Nephron (organoid): ENCODE data around the gene EDDM13.

ENCODE experiments used
- H3K27ac Mint-ChIP-seq, 3 experiments: 2 replicates each; pipeline ENCODE4 v1.8.0; 2020; ENCODE audit warnings: mixed read lengths in 3 of 3, mild to moderate bottlenecking in 2 of 3, moderate library complexity in 1 of 3
- H3K27me3 Mint-ChIP-seq: 2 replicates; pipeline ENCODE4 v1.8.0; 2021; ENCODE audit warnings: low read depth, mild to moderate bottlenecking, moderate library complexity, mixed read lengths
- H3K36me3 Mint-ChIP-seq: 2 replicates; pipeline ENCODE4 v1.8.0; 2020; ENCODE audit warnings: low read depth, mixed read lengths
- H3K4me1 Mint-ChIP-seq: 2 replicates; pipeline ENCODE4 v1.8.0; 2020; ENCODE audit warnings: mixed read lengths
- H3K4me3 Mint-ChIP-seq, 3 experiments: 2 replicates each; pipeline ENCODE4 v1.8.0; 2020; ENCODE audit warnings: mild to moderate bottlenecking in 3 of 3, mixed read lengths in 3 of 3, moderate library complexity in 2 of 3
- H3K9me3 Mint-ChIP-seq: 2 replicates; pipeline ENCODE4 v1.8.0; 2020; ENCODE audit warnings: mixed read lengths
- TF ChIP-seq, protein P1 (sequence below), 3 experiments: fragments of 200-600 bp; sonication (generic); IDR thresholded peaks; one replicate each; pipeline ENCODE4 v1.5.0; 2021; ENCODE audit warnings: antibody characterized with exemption in 3 of 3; ENCODE audit not compliant: unreplicated experiment in 3 of 3

EDDM13 gene

DNA sequence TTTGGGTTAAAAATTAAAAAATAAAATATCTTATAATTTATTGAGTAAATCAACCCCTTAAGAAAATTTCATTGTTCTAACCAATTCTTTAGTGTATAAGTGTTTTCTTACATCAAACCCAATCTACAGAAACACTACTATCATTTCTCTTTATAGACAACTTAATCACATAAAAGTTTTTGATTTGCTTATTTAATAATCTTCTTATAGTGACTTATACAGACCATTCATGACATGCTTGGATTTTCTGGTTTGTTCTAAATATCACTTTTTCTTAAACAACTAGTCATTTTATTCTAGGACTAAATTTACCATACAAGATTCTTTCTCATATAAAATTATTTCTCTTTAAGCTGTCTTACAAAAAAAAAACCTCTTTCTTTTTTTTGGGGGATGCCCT is 69.4 kb downstream of the EDDM13 start:
- Mint-ChIP-seq H3K27ac (no peak overlapping the region), H3K36me3 (no peaks in the 10 kb centered on the region), H3K4me3 (no peak overlapping the region), H3K4me1 (no peaks in the 10 kb centered on the region), H3K27me3 (peaks cover 8% of the 10 kb centered on the region), H3K9me3 (peaks cover 48% of the 10 kb centered on the region)
- TF ChIP-seq, protein P1, sequence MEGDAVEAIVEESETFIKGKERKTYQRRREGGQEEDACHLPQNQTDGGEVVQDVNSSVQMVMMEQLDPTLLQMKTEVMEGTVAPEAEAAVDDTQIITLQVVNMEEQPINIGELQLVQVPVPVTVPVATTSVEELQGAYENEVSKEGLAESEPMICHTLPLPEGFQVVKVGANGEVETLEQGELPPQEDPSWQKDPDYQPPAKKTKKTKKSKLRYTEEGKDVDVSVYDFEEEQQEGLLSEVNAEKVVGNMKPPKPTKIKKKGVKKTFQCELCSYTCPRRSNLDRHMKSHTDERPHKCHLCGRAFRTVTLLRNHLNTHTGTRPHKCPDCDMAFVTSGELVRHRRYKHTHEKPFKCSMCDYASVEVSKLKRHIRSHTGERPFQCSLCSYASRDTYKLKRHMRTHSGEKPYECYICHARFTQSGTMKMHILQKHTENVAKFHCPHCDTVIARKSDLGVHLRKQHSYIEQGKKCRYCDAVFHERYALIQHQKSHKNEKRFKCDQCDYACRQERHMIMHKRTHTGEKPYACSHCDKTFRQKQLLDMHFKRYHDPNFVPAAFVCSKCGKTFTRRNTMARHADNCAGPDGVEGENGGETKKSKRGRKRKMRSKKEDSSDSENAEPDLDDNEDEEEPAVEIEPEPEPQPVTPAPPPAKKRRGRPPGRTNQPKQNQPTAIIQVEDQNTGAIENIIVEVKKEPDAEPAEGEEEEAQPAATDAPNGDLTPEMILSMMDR (IDR thresholded peaks at IDR 0.05; ENCODE audit: unreplicated experiment in 3 of 3) = no peak

DNA sequence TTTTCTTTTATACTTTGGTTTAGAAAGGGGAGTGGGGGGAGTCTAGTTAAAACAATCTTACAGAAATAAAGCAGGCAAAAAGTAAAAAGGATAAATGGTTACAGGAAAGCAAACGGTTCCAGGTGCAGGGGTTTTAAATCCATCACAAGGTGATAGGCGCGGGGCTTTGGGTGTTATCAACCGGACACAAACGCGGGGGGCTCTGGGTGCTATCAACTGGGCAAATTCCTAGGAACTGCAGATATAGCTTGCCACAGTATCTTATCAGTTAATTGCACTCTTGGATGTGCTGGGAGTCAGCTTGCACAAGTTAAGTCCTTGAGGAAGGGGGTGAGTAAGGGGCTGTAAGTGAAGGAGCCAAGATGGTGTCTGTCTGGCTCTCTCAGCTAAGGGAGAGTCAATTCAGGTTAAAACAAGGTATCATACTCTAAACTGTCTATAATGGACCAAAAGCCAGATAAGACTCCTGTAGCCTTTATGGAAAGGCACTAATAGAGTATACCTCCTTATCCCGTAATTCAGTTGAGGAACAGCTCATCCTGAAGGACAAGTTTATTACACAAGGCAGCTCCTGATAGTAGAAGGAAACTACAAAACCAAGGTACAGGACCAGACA is 74.7 kb downstream of the EDDM13 start:
- Mint-ChIP-seq H3K9me3 (peaks cover 24% of the 10 kb centered on the region), H3K4me3 (no peak overlapping the region), H3K27ac (no peak overlapping the region), H3K4me1 (no peaks in the 10 kb centered on the region), H3K36me3 (no peaks in the 10 kb centered on the region), H3K27me3 (peaks cover 8% of the 10 kb centered on the region)
- TF ChIP-seq, protein P1 (IDR thresholded peaks at IDR 0.05; ENCODE audit: unreplicated experiment in 3 of 3) = no peak

DNA sequence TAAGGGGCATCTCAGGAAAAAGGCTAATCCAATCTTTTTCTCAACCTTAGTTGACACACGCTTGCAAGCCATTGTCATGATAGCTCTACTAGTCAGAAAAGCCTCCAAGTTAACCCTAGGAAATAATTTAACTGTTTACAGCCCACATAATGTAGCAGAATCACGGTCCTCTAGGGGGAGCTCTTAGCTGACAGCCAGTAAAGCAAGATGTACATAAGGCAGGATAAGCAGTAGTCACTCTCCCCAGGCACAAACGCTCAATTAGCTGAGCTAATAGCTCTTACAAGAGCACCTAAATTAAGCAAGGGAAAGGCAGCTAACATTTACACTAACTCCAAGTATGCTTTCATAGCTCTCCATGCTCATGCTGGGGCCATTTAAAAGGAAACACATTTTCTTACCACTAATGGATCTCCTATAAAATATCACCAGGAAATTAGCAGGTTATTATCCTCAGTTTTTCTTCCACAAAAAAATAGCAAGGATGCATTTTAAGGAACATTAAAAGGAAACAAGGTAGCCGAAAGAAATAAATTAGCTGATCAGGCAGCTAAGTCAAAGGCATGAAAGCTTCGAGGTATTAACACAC is 75.8 kb downstream of the EDDM13 start:
- Mint-ChIP-seq H3K4me3 (no peak overlapping the region), H3K27ac (no peak overlapping the region), H3K4me1 (no peaks in the 10 kb centered on the region), H3K27me3 (no peaks in the 10 kb centered on the region), H3K36me3 (no peaks in the 10 kb centered on the region), H3K9me3 (peaks cover 17% of the 10 kb centered on the region)
- TF ChIP-seq, protein P1 (IDR thresholded peaks at IDR 0.05; ENCODE audit: unreplicated experiment in 3 of 3) = no peak

DNA sequence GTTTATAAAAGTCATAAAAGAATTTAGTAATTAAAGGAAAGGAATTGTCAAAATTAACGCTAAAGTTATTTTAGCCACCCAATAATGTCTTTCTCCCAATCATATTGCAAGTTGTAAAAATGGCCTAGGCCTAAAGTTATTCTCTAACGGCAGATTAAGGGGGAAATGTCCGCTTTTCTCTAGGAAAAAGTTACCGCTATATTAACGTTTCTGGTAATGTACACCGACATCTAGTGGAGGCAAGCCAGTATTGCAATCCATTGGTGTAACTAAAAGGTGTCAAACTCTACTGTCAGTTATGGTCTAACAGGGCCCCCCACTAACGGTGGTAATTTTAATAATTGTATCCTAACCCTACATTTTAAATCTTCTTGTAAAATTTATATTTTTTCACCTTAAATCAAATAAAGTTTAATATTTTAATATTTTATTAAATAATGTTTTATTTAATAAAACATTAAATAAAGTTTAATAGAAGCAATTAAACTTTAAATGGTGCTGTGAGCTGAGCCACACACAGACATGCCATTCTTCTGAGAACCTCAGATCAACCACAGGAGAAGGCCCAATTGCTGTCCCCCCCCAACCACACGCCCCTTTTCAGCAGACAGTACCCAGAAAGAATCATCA is 78.0 kb downstream of the EDDM13 start:
- Mint-ChIP-seq H3K36me3 (peaks cover 4% of the 10 kb centered on the region), H3K4me3 (no peak overlapping the region), H3K27ac (no peak overlapping the region), H3K27me3 (no peaks in the 10 kb centered on the region), H3K4me1 (no peaks in the 10 kb centered on the region), H3K9me3 (peaks cover 21% of the 10 kb centered on the region)
- TF ChIP-seq, protein P1 (IDR thresholded peaks at IDR 0.05; ENCODE audit: unreplicated experiment in 3 of 3) = peak; percentile 77 to 84 (median 77)

DNA sequence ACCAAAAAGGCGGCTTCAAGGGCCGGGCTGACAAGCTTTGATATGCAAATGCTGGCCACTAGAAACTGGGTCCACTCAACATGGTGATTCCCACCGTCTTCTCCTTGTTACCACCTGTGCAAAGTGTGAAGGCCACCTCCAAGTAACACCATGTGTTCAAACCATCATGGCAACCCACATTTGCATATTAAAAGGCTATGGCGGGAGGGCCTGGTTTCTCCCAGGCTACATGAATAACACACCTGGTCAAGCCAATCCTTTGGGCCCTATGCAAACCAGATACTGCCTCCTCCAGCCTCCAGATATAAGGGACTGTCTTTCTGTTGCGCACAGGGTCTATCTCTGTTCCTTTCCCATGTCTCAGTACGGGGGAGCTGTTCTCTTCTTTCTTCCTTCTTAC is 78.7 kb downstream of the EDDM13 start:
- Mint-ChIP-seq H3K4me3 (no peak overlapping the region), H3K27ac (no peak overlapping the region), H3K9me3 (peaks cover 25% of the 10 kb centered on the region), H3K36me3 (peaks cover 4% of the 10 kb centered on the region), H3K27me3 (no peaks in the 10 kb centered on the region), H3K4me1 (no peaks in the 10 kb centered on the region)
- TF ChIP-seq, protein P1 (IDR thresholded peaks at IDR 0.05; ENCODE audit: unreplicated experiment in 3 of 3) = no peak
